ENCODE results near the gene AGPAT3.
A peak's percentile ranks its signal among the peaks of the same experiment; 100 is the strongest.

AGPAT3 gene

DNA sequence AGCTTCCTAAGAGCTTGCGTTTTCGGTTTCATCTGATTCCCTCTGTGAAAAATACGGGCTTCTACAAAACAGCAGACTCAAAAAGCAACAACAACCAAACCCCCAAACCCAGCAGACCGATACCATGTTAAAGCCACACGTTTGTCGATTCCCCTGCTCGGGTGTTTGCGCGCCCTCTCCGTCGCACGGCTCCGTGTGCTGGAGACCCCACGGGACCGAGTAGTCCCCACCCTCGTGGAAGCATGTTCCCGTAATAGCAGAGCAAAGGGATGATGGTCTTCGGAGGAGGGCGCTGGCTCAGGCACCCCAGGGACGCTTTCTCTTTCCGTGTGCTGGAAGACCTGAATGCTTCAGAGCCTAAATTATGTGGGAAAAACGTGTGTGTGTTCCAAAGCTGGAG, 42.7 kb downstream of the AGPAT3 start:
- no peak for DNase-seq (ENCODE audit: low spot score)

DNA sequence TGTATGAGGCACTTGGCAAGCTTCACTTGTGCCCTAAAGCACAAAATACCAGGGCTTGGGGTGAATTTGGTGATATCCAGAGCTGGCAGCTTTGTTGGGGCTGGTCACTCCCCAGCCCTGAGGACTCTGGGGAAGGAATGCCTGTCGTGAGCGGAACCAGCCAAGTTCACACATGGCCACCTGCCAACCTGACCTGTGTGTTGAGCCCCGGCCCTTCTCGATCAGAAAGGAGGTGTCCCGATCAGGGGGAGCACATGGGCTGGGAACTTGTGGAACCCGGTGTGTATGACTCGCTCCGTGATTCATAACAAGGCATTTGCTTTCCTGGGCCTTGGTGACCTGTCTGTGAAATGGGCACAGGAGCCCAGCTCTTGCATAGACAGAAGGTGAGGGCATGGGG, 43.1 kb downstream of the AGPAT3 start:
- no peak for DNase-seq (ENCODE audit: low spot score)

DNA sequence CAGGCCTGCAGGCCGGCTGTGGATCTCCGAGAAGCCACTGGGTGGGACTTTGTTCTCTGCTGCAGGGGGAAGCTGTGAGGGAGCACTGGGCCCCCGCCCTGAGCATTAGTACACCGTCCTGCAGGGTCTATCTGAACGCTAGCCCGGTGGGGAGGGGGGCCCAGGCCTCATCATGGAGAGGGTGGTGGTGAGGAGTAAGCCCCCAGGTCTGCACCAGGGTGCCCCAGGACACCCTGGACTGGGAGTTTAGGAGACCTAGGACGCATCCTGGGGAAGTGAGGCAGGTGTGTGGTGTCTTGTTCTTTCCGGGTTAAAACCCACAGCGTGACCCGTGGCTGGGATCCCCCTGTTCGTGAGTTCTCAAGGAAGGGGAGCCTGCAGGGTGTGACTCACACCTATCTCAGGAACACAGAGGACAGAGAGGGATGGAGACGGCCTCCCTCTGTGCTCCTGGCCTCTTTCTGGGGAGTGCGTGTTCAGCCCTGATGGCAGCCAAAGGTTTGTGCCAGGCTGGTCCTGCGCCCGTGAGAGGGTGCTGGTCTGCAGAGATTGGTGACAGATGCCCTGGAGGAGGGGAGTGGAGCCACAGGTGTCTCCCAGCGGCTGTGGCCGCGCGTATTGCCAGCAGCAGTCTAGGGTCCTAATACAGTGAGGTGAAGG, 44.8 kb downstream of the AGPAT3 start:
- no peak for DNase-seq (ENCODE audit: low spot score)

DNA sequence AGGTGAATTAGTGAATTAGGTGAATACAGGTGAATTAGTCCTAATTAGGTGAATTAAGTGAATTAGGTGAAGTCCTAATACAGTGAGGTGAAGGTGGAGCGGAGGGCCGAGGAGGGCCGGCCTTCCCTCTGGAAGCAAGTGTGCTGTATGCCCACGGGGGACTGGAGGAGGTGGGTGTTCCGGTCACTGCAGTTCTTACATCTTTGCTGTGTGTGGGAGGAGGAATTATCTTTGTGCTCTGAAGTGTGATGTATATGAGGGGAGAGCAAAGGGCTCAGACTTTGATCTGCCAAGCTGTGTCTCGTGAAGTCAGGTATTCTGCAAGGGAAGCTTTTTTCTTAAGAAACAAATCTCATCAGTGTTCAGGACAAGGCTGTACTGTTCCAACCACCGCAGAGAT, 45.4 kb downstream of the AGPAT3 start:
- DNase-seq (ENCODE audit: low spot score) = no peak

DNA sequence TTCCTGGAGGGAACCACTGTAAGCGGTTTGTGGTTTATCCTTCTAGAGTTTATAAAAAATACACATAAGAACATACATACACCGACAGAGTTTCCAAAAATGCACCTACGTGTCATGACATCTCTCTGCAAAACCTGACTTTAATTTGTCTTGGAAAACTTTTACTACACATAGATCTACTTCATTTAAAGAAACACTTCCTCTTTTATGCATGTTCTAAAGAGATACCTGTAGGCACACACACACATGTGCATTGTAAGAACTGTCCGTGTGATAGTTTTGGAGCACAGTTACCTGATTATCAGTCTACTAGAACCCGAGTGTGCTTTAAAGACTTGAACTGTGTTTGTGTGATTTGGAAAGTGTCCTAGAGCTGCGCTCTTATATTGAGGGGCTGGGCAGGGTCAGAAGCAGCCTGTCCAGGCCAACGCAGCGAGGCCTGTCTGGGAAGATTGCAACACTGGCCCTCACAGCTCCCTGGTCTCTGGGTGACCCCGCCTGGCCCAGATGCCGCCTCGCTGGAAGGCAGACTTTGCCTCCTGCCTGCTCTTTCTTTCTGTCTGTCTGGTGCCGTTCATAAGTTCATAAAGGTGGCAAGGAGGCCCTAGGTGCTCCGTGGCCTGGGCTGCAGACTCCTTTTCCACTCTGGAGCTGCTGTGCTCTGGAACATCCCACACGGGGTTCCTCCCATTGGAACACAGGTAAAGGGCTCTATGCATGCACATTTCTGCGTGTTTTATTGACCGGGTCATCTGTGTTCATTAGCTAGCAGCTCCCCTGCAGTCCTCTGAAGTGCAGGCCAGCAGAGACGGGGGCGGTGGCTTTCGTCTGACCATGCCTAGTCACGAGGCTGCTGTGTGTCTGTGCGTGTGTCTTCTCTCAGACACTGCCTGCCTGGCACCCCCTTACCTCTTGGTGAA, 46.3 kb downstream of the AGPAT3 start:
- no peak for DNase-seq (ENCODE audit: low spot score)

DNA sequence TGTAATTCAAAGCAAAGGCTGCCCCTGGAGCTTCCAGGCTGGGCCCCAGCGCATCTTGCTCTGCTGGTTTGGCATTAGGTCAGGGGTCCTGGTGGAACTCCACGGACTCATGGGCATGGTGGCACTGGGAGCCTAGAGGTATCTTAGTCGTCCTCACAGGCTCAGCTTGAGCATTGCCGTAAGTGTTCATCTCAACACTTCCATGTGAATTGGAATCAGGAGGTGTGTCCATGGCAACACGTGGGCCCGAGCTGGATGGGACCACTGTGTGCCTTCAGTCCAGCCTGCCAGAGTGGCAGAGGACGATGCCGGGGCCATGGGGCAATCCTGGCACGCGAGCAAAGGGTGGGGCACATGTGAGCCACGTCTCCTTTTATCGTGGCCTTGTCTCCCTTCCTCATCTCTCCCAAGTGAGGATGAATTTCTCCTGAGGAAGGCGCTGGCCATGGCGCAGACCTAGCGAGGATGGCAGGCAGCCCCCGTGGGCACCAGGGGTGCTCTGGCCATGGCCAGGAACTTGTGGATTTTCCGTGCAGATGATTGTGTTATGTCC, 47.0 kb downstream of the AGPAT3 start:
- DNase-seq (ENCODE audit: low spot score) = no peak

DNA sequence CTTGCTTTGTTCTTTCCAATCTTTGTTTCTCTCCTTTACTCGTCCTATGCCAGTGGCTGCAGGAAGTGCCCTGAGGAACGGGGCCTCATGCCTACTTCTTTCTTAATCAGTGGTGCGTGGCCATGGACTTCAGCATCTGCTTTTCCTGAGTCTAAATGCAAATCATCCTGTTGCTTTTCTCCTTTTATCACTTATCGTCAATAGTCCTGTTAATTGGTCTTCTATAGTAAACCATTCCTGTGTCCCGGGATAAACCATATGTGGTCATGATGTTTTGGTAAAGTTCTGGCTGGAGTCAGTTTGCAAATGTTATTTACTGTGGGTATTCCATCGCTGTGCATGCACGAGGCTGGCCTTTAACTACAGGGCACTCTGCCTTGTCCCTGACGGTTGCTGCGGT, 47.5 kb downstream of the AGPAT3 start:
- no peak for DNase-seq (ENCODE audit: low spot score)

DNA sequence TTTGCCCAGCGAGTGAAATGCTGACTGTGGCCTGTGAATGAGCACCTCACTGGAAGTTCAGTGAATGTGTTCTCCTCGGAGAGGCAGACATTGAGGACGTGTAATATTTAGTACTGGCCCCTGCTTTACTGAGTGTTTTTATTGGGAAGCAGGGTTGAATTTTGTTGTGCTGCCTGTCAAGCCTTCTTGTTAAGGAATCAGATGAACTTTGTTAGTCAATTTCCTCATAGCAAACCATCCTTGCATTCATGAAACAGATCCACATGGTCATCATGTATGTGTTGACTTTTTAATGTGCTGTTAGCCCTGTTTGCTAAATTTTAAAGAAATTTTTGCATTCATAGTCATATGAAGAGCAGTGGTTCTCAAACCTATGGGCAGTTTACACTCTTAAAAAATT, 47.9 kb downstream of the AGPAT3 start:
- DNase-seq (ENCODE audit: low spot score) = no peak

DNA sequence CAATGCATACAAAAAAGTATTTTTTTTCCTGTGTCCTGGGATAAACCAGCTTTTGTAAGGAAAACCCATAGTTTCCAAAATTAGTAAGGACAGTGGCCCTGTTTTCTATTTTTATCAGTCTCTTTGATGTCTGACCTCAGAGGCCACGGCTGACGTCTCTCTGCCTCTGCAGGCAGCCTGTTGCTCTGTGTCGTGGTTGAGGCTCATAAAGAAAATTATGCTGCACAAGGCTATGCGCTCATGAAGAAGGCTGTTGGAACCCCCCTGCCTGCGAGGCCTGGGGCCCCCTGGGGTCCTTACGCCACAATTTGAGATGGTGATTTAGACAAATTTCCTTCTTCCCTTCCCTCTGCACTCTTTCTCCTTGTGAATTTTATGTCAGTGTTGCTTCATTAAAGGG, 48.9 kb downstream of the AGPAT3 start:
- DNase-seq (ENCODE audit: low spot score) = no peak

DNA sequence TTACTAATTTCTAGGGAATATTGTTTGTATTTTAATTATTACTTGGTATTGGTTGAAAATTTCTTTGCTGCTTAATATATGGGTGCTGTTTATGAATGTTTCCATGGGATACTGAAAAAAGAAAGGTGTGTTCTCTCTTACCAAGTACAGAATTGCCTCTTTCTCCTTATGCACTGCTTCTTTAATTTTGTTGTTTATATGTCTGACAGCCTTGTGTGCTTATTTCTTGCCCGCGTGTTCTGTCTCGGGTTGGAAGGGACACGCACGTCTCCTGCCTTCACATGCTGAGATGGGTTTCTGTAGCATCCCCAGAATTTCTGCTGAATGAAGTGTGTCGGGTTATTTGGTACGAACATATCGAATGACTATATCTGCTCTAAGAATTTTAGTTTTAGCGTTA, 51.1 kb downstream of the AGPAT3 start:
- DNase-seq (ENCODE audit: low spot score) = no peak

DNA sequence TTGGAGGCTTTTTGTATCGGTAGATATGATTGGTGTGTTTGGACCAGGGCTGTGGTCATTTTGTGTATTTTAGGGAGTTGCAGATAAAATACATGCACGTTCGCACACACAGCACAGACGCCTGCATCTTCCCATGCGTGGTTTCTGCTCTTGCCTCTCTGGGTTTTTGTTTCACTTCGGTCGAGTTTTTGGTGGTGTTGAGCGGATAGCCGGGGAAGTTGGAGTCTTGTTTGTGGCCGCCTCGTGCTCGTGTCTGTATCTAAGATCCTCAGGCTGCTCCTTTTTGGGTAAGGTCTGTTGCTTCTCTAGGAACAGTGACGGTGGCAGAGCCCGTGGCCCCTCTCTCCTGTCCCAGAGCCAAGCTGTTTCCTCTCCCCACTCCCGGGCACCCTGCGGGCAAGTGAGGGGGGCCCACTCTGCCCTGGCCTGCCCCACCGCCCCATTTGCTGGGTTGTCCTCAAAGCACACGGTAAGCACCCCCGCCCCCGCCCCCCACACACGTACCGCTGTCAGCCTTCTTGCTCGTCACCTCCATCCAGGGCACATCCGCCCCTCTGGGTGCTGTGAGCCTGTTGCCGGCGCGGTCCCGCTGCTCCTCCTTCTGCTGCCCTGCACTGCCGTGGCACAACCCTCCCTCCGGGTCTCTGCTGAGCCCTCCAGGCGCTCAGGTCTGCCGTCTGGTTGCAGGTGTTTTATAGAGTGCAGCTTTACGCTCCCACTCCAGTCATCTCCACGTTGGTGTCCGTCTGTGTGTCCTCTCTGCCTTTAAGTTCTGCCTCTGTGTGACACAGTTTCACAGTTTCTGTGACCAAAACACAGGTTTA, 51.9 kb downstream of the AGPAT3 start:
- DNase-seq (ENCODE audit: low spot score) = peak; percentile 60

DNA sequence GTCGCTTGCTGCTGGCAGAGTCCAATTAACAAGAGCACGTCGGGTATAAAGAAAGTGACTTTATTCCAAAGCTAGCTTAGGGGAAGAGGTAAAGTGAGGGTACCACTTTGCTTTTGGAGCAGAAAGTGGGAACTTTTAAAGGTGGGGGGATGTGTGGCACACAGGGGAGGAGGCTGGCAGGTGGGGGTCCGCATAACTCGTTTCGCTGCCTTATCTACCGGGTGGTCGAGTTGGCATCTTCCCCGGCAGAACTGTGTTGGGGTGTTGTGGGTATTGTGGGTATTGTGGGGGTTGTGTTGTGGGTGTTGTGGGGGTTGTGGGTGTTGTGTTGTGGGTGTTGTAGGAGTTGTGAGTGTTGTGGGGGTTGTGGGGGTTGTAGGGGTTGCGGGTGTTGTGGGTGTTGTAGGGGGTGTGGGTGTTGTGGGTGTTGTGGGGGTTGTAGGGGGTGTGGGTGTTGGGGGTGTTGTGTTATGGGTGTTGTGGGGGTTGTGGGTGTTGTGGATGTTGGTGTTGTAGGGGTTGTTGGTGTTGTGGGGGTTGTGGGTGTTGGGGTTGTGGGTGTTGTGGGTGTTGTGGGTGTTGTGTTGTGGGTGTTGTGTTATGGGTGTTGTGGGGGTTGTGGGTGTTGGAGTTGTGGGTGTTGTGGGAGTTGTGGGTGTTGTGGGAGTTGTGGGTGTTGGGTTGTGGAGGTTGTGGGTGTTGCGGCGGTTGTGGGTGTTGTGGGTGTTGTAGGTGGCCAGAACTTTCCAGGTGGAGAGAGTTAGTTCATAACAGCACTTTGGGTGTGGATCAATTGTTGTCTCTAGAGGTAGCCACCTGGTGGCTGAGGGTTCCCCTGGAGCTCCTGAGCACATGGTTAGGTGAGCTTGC, 52.7 kb downstream of the AGPAT3 start:
- DNase-seq (ENCODE audit: low spot score) = no peak

DNA sequence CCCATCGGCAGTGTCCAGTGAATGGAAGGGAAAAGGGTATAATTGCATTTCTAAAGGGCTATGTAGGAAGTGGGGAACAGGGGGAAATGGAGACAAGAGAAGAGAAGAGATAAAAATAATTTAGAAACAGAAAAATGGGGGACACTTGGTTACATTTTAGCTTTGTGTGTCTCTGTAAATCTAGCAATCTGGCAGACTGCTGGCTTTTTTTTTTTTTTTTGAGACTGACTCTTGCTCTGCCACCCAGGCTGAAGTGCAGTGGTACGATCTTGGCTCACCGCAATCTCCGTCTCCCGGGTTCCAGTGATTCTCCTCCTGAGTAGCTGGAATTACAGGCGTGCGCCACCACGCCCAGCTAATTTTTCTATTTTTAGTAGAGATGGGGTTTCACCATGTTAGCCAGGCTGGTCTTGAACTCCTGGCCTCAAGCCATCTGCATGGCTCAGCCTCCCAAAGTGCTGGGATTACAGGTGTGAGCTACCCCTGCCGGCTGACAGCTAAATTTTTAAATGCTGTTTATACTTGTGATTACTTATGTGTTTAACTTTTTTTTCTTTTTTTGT, 53.4 kb downstream of the AGPAT3 start:
- no peak for DNase-seq (ENCODE audit: low spot score)

DNA sequence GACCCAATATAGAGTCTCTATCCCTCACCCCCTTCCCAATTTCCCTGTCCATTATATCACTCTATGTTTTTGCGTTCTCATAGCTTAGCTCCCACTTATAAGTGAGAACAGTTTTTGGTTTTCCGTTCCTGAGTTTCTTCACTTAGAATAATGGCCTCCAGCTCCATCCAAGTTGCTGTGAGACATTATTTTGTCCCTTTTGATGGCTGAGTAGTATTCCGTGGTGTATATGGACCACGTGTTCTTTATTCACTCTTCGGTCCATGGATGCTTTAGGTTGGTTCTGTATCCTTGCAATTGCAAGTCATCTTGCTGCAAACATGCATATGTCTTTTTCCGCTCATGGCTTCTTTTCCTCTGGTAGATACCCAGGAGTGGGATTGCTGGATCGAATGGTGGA, 54.3 kb downstream of the AGPAT3 start:
- DNase-seq (ENCODE audit: low spot score) = no peak

DNA sequence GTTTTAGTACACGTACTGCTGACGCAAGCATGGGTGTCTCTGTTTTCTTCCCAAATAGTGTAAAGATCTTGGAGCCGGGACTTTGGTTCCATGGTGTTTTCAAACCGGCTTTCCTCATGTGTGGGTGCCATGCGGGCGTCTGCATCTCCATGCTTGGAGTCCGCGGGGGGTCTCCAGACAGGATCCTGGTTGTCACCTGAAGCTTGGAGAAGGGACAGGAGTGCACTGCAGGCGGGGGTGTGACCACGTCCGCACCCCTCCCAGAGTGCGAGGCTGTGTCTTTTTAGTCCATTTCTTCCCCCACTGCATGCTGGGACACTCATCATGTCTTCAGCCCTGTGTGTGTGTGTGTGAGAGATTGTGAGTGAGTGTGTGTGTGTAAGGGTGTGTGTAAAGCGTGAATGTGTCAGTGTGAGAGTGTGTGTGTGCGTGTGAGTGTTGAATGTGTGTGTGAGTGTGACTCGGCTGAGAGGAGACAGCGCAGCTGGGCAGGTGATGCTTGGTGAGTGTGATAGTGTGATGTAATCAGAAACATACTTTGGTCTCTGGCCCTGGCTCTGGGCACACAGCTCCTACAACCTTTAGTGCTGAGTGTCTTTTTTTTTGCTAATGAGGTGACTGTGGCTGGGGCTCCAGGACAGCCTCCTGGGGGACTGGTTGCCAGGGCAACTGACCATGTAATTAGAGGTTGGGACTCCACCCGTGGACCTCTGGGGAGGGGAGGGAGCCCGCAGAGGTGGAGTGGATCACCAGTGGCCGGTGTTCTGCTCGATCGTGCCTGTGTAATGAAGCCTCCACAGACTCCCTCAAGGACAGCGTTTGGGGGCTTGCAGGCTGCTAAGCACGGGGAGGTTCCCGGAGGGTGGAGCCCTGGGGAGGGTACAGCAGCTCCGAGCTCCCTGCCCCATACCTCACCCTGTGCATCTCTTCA, 55.1 kb downstream of the AGPAT3 start:
- no peak for DNase-seq (ENCODE audit: low spot score)

DNA sequence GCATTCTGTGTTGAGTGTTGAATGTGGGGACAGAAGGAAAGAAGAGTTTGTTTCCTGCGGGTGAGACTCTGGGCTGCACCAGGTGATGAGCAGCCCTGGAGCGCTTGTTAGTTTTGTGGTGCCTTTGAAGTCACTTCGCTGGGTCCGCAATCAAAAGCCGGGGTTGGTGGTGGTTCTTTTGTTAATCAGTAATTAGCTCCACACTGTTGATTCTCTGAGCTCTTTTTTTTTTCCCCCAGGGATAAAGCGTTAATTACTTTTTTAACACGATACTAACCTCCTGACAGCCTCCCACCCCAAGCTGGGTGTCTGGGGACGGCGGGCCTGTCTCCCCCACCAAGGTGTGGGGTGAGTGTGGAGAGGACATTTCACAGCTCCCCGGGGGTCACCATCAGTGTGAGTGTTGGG, 56.6 kb downstream of the AGPAT3 start:
- no peak for DNase-seq (ENCODE audit: low spot score)

DNA sequence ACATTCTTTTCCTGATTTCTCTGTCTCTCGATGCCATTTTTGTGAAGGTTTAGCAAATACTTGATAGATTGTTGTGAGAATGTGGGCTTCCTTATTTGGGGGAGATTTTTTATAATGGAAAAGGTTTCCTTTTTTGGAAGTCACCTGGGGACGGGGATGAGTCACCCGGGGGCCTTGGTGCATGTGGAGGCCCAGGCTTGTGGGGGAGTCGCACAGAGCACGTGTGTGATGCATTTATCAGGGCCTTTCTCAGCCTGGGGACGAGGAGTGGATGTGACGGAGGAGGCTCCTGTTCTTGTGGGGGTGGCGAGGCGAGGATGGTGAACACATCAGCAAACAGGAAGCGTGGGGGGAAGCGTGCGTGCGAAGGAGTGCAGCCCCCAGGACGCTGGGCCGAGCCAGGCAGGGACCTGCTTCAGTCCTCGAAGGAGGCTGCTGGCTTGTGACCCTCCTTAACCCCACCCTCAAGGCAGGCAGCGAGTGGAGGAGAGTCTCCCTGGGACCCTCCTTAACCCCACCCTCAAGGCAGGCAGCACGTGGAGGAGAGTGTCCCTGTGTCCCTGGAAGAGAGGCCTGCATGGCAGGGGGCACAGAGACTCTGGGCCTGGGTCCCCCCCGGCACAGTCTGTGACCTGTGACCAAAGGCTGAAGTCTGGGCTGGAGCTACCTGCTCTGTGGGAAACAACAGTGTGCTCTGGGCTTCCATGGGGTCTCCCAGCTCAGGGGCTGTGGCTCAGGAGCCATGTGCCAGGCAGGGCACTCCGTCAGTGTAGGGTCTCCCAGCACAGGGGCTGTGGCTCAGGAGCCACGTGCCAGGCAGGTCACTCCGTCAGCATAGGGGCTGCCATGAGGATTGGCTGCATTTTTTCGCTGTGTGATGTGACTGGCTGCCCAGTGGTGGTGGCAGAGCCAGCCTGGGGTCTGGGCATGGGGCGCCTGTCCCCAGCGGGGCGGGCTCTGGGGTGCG, 57.2 kb downstream of the AGPAT3 start:
- DNase-seq (ENCODE audit: low spot score) = no peak

DNA sequence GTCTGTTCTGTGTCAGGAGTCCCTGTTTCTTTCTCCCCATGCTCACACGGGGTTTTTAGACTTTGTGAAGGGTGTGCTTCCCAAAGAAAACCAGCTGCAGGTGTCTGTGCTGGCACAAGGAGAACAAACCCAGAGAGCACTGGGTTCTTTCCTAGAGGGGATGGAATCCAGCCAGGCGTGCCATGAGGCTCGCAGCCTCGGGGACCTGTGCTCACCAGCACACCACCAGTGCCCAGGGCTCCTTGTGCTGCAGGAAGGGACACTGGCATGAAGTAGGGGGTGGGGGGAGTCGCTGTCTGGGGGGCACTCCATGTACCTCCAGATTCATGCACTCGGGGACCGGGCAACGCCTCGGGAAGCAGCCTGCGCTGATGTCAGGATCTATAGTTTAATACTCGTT, 57.9 kb downstream of the AGPAT3 start:
- DNase-seq (ENCODE audit: low spot score) = no peak

DNA sequence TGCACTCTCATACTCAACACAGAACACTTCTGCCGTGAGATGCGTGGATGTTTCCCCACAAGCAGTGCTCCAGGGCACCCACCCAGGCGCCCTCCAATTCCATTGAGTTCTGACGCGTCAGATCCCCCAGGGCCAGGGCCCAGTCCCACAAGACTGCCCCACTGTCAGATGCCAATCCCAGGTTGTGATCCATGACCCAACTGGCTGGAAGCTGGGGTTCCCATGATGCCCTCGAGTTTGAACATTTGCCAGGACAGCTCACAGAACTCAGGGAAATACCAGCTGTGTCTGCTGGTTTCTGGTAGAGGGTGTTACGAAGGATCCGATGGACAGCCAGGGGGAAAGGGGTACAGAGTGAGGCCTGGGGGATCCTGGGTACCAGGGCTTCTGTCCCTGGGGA, 58.4 kb downstream of the AGPAT3 start:
- DNase-seq (ENCODE audit: low spot score) = no peak
